T follicular helper cell (primary cell): ENCODE results near the gene BCAS3.
"Not testable (repeated sequence)": the region's sequence is repeated elsewhere in the genome, so short reads cannot be mapped to it uniquely, and the experiment has no call there.

Source experiments
- DNase-seq: peaks from one replicate; pipeline ENCODE4 v3.0.0-alpha.2; 2020; ENCODE audit warnings: low read depth

The BCAS3 gene

DNA sequence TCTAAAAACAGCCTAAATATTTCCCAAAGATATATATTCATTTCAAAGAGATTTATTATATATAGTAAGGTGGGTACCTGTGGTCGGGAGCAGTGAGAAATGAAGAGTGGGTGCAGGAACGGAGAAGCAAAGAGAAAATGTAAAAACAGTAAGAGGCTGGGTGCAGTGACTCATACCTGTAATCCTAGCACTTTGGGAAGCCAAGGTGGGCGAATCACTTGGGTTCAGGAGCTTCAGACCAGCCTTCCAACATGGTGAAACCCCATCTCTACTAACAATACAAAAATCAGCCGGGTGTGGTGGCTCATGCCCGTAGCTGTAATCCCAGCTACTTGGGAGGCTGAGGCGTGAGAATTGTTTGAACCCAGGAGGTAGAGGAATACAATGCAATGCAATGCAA lies 257.1 kb downstream of the BCAS3 start:
- DNase-seq, result no peak

DNA sequence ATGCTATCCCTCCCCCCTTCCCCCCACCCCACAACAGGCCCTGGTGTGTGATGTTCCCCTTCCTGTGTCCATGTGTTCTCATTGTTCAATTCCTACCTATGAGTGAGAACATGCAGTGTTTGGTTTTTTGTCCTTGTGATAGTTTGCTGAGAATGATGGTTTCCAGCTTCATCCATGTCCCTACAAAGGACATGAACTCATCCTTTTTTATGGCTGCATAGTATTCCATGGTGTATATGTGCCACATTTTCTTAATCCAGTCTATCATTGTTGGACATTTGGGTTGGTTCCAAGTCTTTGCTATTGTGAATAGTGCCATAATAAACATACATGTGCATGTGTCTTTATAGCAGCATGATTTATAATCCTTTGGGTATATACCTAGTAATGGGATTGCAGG lies 258.3 kb downstream of the BCAS3 start:
- not testable (repeated sequence) for DNase-seq

- DNase-seq, result no peak
These were observed 261.7 kb downstream of the BCAS3 start for GRCh38 chr17:60939318-60939717.

DNA sequence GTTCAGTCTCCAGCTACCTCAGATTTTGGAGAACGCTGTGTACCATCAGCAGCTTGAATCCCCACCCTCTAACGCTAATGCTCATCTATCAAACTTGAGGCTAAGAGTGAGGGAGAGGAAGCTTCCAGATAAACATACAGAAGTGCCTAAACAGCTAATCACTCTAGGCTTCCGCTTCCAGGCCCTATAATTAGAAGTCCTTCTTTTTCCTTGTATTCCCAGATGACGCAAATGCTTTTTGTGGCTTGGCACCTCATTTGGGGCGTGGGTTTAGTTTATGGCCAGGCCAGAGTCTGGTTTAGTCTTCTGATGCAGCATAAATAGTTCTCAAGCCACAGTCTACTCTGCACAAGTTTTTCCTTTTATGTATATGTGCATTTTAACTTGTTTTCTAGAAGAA lies 263.4 kb downstream of the BCAS3 start:
- no peak for DNase-seq

DNA sequence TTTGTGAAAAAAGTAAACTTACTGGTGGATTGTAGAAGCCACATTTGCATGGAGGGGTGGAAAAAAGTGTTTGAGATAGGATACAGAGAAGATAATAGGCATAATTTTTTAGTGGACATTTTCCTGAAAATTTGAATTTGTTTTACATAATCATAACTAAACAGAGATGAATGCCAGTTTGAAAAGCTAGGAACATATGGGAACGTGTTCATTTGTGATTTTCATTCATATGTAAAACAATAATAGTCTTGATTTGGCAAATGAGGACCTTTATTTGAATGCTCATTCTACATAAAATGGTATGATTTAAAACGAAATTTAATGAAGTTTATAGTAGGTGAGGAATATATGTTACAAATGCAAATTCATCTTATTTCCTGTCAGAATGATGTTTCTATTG lies 263.9 kb downstream of the BCAS3 start:
- no peak for DNase-seq

GRCh38 chr17:60944751-60945150 lies 267.1 kb downstream of the BCAS3 start:
- no peak for DNase-seq

DNA sequence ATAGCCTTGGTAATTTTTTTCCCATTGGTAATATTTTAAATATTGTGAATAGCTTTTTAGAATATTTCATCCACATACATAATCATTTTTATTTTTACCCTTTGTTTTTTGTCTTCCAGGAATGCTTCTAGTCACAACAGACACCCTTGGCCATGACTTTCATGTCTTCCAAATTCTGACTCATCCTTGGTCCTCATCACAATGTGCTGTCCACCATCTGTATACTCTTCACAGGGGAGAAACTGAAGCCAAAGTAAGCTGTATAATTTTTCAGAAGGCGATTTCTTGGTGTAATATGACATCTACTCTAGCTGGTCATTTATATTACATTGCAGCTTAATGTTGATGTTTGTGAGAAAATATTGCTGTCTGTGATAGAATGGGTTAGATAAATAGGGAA lies 269.4 kb downstream of the BCAS3 start:
- no peak for DNase-seq

DNA sequence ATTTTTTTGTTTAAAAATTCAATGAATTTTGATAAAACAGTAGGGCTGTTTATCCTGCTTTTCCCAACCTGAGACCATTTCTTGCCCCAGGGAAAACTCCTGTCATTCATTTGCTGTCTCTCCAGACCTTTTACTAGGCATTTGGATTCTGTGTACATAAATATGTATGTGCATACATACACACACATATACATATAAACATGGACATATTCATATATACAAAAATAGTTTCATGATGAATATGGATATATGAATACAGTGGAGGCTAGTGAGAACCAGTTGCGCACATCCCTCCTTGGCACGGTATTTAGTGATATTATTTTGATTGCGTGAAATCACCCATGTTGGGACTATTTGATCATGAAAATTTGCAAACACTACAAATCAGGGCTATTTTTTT lies 269.9 kb downstream of the BCAS3 start:
- no peak for DNase-seq

DNA sequence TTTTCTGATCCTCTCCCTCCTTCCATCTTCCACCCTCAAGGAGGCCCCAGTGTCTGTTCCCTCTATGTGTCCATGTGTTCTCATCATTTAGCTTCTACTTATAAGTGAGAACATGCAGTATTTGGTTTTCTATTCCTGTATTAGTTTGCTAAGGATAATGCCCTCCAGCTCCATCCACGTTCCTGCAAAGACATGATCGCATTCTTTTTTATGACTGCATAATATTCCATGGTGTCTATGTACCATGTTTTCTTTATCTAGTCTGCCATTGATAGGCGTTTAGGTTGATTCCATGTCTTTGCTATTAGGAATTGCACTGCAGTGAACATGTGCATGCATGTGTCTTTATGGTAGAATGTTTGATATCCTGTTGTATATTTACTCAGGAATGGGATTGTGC lies 275.1 kb downstream of the BCAS3 start:
- DNase-seq, result no peak

DNA sequence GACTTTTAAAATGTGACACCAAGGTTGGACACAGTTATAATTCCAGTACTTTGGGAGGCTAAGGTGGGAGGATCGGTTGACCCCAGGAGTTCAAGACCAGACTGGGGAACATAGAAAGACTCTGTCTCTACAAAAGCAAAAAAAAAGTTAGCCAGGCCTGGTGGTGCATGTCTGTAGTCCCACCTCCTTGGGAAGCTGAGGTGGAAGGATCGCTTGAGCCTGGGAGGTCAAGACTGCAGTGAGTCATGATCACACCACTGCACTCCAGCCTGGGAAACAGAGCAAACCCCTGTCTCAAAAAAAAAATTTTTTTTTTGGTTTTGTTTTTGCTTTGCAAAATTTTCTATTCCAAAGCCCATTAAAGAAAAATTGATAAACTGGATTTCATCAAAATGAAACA lies 281.4 kb downstream of the BCAS3 start:
- DNase-seq, result no peak

DNA sequence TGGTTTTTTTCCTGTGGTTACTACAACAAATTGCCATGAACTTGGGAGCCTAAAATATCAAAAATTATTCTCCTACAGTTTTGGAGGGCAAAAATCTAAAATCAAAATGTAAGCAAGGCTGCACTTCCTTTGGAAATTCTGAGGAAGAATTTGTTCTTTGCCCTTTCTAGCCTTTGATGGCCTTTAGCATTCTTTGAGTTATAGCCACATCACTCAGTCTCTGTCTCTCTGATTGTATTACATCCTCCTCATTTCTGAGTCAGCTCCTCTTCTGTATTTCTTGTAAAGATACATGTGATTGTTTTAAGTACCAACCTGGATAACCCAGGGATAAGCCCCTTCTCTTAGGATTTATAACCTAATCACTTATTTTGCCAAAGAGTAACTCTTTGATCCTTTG lies 282.0 kb downstream of the BCAS3 start:
- DNase-seq, result no peak

GRCh38 chr17:60960398-60961065 lies 282.9 kb downstream of the BCAS3 start:
- no peak for DNase-seq

- DNase-seq, result no peak
These were observed 286.5 kb downstream of the BCAS3 start for GRCh38 chr17:60964160-60964559.

DNA sequence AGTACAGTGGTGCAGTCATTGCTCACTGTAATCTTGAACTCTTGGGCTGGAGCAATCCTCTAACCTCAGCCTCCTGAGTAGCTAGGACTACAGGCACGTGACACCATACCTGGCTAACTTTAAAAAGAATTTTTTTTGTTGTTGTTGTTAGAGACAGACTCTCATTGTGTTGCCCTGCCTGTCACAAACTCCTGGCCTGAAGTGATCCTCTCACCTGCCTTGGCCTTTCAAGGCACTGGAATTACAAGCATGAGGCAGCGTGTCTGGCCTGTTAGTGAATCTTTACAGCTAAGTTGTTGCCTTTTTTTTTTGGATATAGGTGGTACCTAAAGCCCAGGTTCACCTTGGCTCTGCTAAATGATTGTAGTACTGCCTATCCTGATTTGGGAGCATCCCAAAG lies 290.6 kb downstream of the BCAS3 start:
- no peak for DNase-seq

- no peak for DNase-seq
These were observed 291.9 kb downstream of the BCAS3 start for GRCh38 chr17:60969500-60970037.

DNA sequence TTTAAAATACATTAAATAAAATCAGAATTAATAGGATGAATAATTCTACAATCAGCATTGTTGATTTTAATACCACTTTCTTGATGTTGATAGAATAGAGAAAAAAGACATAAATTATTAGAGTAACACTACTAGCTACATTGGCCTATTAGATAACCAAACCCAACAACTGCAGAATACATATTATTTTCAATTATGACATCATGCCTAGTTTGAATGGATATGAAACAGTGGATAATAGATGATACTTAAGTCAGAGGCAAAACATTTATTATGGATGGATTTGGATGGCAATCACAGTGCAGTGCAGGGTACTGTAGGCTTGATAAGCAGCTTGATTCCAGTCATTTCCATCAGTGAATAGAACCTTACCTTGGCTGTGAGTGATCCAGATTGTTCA lies 293.1 kb downstream of the BCAS3 start:
- DNase-seq, result no peak

GRCh38 chr17:60971515-60972369 lies 294.1 kb downstream of the BCAS3 start:
- peak; percentile 4 for DNase-seq

GRCh38 chr17:60976861-60977260 lies 299.2 kb downstream of the BCAS3 start:
- not testable (repeated sequence) for DNase-seq

GRCh38 chr17:60989379-60989778 lies 311.7 kb downstream of the BCAS3 start:
- no peak for DNase-seq

- no peak for DNase-seq
These were observed 312.2 kb downstream of the BCAS3 start for GRCh38 chr17:60989846-60990245.

GRCh38 chr17:60993497-60993896 lies 315.8 kb downstream of the BCAS3 start:
- no peak for DNase-seq

DNA sequence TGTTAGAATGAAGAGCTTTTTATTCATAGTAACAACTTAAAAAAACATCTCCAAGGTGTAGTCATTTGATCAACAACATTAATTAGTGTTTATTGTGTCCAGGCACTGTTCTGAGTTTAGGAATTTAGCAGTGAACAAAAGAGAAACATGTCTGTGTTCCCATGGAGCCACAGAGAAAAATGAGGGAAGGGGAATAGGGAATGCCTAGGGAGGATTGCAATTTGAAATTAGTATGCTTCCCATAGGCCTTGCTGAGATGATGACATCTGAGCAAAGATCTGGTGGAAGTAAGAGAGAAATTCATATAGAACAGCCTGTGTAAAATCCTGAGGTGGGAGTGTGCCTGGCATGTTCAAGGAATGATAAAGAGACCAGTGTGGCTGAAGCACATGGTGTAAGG lies 318.0 kb downstream of the BCAS3 start:
- DNase-seq, result no peak

- DNase-seq, result no peak
These were observed 323.3 kb downstream of the BCAS3 start for GRCh38 chr17:61000911-61001310.
